Choroid plexus epithelial cell (primary cell): ENCODE data around the gene MOK.
A peak's percentile ranks its signal among the peaks of the same experiment; 100 is the strongest.

ENCODE experiments used
- DNase-seq: peaks from one replicate; pipeline ENCODE4 v3.0.0-alpha.2; 2010; ENCODE audit warnings: low read depth
- H3K4me3 ChIP-seq: 2 replicates; pipeline ENCODE4 v1.5.1; 2011; ENCODE audit warnings: low read depth, mild to moderate bottlenecking, control low read depth, low read length, moderate library complexity
- CTCF ChIP-seq: conservative IDR thresholded peaks from 2 replicates; pipeline ENCODE4 v1.5.1; 2011; ENCODE audit warnings: low read depth, mild to moderate bottlenecking, control low read depth, inconsistent platforms, low read length, moderate library complexity

The MOK gene

GRCh38 chr14:102255401-102256190 lies 49.4 kb downstream of the MOK start:
- peak; percentile 65 for DNase-seq
- H3K4me3 ChIP-seq: no peak overlapping the region
- TF ChIP-seq CTCF: no peak

GRCh38 chr14:102252834-102253801 lies 51.8 kb downstream of the MOK start:
- no peak for TF ChIP-seq CTCF
- no peak overlapping the region for H3K4me3 ChIP-seq
- DNase-seq: no peak

- no peak for DNase-seq
- H3K4me3 ChIP-seq: no peak overlapping the region
- TF ChIP-seq CTCF: no peak
These were observed 53.8 kb downstream of the MOK start for GRCh38 chr14:102251161-102251560.

GRCh38 chr14:102250636-102251035 lies 54.3 kb downstream of the MOK start:
- DNase-seq: no peak
- TF ChIP-seq CTCF: no peak
- no peak overlapping the region for H3K4me3 ChIP-seq

GRCh38 chr14:102249981-102250380 lies 55.0 kb downstream of the MOK start:
- H3K4me3 ChIP-seq: no peak overlapping the region
- no peak for TF ChIP-seq CTCF
- no peak for DNase-seq

GRCh38 chr14:102249041-102249440 lies 55.9 kb downstream of the MOK start:
- no peak overlapping the region for H3K4me3 ChIP-seq
- TF ChIP-seq CTCF: no peak
- peak; percentile 99 for DNase-seq
